Measurements from ENCODE around the gene PRR36.
A peak's percentile ranks its signal among the peaks of the same experiment; 100 is the strongest.

PRR36 gene

GRCh38 chr19:7905268-7905667 is 31.1 kb upstream of the PRR36 start:
- ChIA-PET POLR2A (interaction anchor here (1.1 kb wide), 1 partner anchor 13 kb away, joined by 3 read pairs; no protein-coding TSS in a partner anchor), CTCF (interaction anchor here (1.2 kb wide), 1 partner anchor 14 kb away, joined by 4 read pairs; the partner anchor contains the start of gene SNAPC2)
- no peak for TF ChIP-seq CTCF (IDR thresholded peaks at IDR 0.05; ENCODE audit: insufficient read depth, low read length, missing control alignments)
- no peak for DNase-seq (ENCODE audit: low read depth, low spot score)
- peak overlapping the region; percentile 91 for H3K4me3 ChIP-seq (ENCODE audit: low read depth, low read length)

GRCh38 chr19:7904074-7905020 is 30.2 kb upstream of the PRR36 start:
- H3K4me3 ChIP-seq (ENCODE audit: low read depth, low read length) = peak overlapping the region; percentile 91
- DNase-seq (ENCODE audit: low read depth, low spot score) = no peak
- CTCF ChIA-PET = interaction anchor here (0.6 to 1.9 kb wide), 15 partner anchors 8 to 970 kb away, joined by 3 to 13 read pairs (median 5); partner anchors contain the start of genes SNAPC2 and TIMM44
- POLR2A ChIA-PET = interaction anchor here (0.6 to 1.6 kb wide), 7 partner anchors 11 to 472 kb away, joined by 3 to 13 read pairs (median 6); partner anchors contain the start of genes LRRC8E and SNAPC2
- no peak for TF ChIP-seq CTCF (IDR thresholded peaks at IDR 0.05; ENCODE audit: insufficient read depth, low read length, missing control alignments)

GRCh38 chr19:7903244-7904073 is 29.3 kb upstream of the PRR36 start, which contains the start of gene MAP2K7:
Gene MAP2K7, plus strand, starts transcription at chr19:7903877. Its CDS starts 68 bp downstream, at chr19:7903945.
- H3K4me3 ChIP-seq (ENCODE audit: low read depth, low read length) = peak within 1 kb of the TSS; percentile 91
- TF ChIP-seq CTCF (IDR thresholded peaks at IDR 0.05; ENCODE audit: insufficient read depth, low read length, missing control alignments) = peak; percentile 72
- peak; percentile 88 for DNase-seq (ENCODE audit: low read depth, low spot score)
- ChIA-PET POLR2A (interaction anchor here (0.6 to 1.6 kb wide), 10 partner anchors 8 to 473 kb away, joined by 3 to 13 read pairs (median 4); partner anchors contain the start of genes LRRC8E, NDUFA7, RPS28 and SNAPC2), CTCF (interaction anchor here (0.6 to 1.9 kb wide), 15 partner anchors 9 to 969 kb away, joined by 3 to 13 read pairs (median 5); partner anchors contain the start of genes SNAPC2 and TIMM44)

- TF ChIP-seq CTCF (IDR thresholded peaks at IDR 0.05; ENCODE audit: insufficient read depth, low read length, missing control alignments) = no peak
- POLR2A ChIA-PET = interaction anchor here (0.6 to 1.6 kb wide), 9 partner anchors 9 to 419 kb away, joined by 3 to 13 read pairs (median 4); partner anchors contain the start of genes LRRC8E, NDUFA7, RPS28 and SNAPC2
- CTCF ChIA-PET = interaction anchor here (1.0 to 1.9 kb wide), 12 partner anchors 10 to 77 kb away, joined by 3 to 13 read pairs (median 6); partner anchors contain the start of genes LRRC8E and TIMM44
- H3K4me3 ChIP-seq (ENCODE audit: low read depth, low read length) = peak overlapping the region; percentile 86
- DNase-seq (ENCODE audit: low read depth, low spot score) = no peak
Observed at GRCh38 chr19:7902796-7903243, 28.6 kb upstream of the PRR36 start.

- DNase-seq (ENCODE audit: low read depth, low spot score) = no peak
- no peak for TF ChIP-seq CTCF (IDR thresholded peaks at IDR 0.05; ENCODE audit: insufficient read depth, low read length, missing control alignments)
- POLR2A ChIA-PET = interaction anchor here (2.2 kb wide), 1 partner anchor 11 kb away, joined by 7 read pairs; no protein-coding TSS in a partner anchor
- H3K4me3 ChIP-seq (ENCODE audit: low read depth, low read length) = no peak overlapping the region
- CTCF ChIA-PET = interaction anchor here (0.6 to 2.0 kb wide), 11 partner anchors 10 to 519 kb away, joined by 3 to 8 read pairs (median 4); partner anchors contain the start of gene LRRC8E
Observed at GRCh38 chr19:7901337-7901736, 27.1 kb upstream of the PRR36 start.

Data from AG04449 (cell line).